NCI-H82 (cell line): ENCODE data around the gene C5.

Experiments used
- DNase-seq: peaks from one replicate; lab custom pipeline; 2025; lab: John Stamatoyannopoulos, UW

The C5 gene

DNA sequence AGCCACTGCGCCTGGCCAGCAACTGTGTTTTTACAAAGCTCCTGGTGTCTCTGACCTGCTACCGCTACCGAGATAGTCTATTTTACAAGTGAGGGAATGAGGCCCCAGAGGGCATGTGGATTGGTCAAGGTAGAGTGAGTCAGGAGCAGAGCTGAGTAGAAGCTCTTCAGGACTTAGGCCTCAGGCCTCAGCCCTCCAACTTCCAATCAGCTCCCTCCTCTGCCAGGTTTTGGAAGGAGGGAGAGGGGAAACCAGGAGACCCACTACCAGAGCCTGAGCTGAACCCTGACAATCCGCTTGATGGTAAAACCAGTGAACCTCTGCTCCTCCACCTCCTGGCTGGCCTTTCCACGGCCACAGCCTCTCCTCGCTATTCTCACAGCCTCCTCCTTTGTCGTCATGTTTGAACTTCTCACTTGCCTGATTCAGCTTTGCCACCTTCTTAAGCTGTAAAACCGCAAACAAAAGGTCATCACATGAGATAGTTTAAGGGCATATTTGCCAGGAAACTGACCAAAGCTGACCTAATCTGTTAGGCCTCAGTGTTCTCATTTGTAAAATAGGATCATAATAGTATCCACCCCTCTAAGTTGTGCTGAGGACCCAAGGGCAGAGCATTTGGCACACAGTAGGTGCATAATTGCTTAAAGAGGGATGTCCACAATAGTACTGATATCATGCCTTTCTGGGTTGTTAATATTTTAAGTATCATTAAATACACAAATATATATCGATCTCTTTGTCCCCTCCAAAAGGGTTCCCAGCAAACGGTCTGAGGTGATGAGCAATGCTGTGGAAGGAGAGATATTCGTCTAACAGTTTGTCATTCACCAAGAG lies 125.2 kb downstream of the C5 start:
- DNase-seq, result peak; percentile 18

DNA sequence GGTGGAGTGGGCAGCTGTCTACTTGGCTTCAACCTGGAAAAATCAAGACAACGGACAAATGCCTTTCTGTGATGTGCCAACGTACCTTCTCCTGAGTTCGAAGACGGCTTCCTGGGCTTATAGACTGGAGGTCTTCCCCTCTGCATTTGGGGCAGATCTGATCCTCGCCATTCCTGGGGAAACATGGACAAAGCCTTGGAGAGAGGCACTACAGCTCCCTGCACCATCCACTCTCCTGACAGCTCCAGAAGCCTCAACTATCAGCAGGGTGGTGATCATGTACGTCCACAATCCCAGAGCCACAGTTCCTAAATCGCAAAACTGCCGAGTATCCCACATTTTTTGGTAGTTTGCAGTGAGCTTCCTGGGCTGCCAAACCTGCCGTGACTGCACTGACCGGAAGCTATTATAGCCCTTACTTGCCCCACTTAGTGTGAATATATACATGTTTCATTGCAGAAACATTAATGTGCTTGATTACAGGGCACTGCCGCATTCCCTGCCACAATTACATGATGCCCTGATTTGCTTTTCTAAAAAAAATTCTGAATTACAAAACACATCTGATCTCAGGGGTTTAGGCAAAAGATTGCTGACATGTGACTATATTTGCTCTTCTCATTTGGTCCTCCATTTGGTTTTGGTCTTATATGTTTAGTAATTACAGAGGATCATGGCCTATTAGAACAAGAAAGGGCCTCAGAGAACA lies 126.3 kb downstream of the C5 start:
- DNase-seq, result peak; percentile 48

DNA sequence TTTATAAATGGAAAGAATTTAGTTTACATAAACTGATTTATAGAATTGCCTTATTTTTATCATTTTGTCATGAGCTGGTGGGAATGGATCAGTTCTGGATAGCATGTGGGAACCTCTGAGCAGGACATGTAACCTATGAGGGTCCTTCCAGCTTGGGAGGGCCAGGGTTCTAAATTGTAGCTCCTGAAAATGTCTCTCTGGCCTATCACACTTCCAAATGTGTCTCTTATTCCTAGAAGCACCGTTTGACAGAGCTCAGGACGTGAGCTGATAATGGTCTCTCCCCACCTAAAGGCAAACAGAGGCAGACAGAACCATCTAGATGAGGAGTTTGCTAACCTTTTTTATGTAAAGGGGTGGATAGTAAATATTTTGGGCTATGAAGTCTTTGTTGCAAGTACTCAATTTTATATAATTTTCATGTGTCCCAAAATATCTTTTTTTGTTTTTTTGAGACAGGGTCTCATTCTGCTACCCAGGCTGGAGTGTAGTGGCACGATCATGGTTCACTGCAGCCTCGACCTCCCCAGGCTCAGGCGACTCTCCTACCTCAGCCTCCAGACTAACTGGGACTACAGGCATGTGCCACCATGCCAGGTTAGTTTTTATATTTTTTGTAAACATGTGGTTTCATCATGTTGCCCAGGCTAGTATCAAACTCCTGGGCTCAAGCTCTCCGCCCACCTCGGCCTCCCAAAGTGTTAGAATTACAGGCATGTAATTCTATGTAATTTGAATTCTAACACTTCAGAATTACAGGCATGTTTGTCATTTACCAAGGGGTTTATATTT lies 127.5 kb downstream of the C5 start:
- no peak for DNase-seq

DNA sequence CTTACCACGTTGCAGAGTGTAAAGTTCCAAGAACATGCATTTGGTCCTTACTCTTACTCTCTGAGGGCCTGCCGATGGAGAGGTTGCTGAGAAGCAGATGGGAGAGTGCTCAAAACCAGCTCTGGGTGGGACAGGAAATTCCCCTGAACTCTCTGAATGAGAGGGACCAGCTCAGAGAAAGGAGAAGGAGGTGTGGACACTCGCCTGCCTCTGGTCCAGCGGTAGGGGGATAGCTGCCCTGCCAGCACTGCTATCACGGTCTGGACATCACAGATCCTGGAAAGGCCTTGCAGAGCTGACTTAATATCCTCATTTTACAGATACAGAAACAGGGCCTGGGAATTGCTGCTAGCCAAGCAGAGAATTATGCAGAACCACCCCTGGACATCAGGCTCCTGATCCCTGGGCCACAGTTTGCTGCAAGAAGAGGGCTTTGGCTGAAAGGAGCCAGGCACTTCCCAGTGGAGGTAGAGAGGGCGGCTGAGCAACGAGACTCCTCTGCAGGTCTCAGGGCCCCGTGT lies 128.4 kb downstream of the C5 start:
- DNase-seq, result peak; percentile 70

DNA sequence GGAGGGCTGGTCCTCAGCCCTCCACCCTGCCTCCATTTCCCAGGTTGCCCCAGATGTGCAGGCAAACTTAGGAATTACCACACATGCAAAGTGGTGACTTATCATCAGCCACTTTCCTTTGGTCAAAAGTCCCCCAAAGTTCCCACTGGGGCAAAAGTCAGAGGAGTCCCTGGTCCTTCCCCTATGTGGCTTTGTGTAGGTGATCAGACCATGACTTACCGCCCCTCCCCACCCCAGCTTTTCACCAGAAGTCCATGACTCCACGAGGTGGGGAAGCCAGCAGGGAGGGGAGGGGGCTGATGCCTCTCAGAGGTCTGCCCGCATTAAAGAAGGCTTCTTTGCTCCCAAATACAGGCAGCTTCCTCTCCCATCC lies 129.3 kb downstream of the C5 start:
- peak; percentile 95 for DNase-seq

DNA sequence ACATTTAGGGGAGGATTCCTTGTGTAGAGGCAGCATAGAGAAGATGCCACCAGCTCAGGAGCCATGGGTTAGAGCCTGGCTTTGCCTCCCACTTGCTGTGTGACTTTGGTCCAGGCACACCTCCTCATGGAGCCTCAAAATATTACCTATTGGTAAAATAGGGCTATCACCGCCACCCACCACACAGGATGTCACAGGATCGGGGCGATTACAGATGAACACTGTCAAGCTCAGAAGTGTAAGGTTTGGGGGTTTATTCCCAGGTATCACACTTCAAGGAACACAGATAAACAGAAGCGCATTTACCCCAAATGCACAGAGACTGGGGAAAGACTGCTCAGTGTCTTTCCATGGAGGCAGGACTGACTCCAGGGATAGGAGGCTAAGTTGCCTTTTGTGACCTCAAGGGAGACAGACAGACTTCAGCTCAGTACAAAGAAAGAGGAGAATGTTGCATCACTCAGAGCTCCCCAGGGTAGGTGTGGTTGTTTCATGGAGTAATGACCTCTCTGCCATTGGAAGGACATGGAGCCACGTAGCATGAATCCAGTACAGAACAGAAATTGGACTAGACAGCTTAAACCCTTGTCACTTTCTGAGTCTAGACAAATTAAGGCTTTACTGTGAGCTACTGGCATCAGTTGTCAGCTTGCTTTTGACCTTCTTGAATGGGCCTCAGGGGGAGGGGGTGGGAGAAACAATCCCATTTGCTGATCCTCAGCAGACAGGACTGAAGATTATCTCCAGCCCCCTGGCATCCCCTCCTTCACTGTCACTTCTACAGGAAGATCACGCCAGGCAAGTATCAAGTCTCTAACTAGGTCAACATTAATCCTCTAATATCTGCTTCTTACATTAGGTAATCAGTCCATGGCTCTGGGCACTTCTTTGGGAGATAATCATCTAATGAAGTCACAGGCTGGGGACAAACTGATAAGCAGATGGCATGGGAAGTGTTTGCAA lies 130.0 kb downstream of the C5 start:
- DNase-seq, result peak; percentile 99

DNA sequence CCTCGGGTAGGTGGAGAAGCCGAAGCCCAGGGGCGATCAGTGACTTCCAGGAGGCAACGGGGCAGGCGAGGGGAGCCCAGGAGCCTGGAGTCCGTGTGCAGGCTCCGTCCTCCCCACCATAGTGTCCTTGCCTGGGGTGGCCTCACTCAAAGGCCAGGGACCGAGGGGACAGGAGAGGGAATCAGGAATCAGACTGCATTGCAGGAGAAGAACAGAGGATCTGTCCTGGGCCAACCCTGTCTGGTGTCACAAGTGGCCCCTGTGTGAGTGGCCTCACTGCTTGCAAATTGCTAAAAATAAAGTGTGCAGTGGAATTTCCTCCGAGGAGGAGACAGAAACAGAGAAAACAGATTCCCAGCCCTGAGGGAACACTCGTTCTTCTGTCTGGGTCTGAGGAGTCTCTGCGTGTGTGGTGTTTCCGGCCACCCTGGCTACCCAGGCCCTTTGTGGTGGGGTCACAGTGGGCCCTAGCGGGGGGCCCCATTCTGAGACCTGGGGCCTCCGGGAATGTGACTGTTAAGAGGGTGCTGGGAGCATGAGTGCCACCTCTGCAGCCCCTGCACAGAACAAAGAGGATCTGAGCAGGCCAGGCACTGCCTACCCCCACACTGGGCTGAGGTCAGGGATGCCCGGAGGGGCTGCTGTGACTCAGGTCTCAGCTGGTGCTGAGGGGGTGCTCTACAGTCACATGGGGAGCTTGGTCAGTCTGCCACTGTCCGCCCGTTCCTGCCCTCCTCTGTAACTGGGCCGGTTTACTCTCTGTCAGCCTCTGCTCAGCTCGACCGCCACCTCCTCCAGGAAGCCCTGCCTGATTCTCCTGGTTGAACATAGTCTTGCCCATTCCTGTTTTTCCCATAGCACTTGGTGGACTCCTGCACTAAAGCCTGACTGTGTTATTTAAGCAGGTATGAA lies 130.9 kb downstream of the C5 start:
- peak; percentile 22 for DNase-seq

DNA sequence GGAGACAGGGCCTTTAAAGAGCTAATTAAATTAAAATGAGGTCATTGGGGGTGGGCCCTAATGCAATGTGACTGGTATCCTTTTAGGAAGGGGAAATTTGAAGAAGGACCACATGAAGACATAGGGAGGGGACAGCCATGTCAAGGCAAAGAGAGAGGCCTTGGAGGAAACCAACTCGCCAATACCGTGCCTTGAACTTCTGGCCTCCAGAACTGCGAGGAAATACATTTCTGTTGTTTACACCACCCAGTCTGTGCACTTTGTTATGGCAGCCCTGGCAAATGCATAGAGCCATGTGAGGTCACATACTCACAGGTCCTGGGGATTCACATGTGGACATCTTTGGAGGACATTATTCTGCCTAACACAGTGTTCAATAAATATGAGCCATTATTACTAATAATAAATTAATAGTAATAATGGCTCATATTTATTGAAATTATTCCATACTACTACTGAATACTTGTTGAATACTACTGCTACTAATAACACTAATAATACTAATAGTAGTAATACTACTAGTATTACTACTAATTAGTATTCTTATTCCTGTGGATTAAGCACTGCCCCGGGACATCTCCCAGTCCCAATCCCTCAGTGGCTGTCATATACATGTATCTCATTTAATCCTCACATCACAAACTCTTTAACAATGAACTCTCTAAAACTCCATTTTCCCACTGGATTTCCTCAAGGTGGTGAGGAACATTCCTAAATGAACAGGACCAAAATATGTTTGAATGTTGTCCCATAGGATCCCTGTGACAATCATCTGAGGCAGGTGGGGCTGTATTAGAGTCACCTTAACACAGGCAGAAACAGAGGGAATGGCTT lies 131.9 kb downstream of the C5 start:
- DNase-seq, result peak; percentile 57

DNA sequence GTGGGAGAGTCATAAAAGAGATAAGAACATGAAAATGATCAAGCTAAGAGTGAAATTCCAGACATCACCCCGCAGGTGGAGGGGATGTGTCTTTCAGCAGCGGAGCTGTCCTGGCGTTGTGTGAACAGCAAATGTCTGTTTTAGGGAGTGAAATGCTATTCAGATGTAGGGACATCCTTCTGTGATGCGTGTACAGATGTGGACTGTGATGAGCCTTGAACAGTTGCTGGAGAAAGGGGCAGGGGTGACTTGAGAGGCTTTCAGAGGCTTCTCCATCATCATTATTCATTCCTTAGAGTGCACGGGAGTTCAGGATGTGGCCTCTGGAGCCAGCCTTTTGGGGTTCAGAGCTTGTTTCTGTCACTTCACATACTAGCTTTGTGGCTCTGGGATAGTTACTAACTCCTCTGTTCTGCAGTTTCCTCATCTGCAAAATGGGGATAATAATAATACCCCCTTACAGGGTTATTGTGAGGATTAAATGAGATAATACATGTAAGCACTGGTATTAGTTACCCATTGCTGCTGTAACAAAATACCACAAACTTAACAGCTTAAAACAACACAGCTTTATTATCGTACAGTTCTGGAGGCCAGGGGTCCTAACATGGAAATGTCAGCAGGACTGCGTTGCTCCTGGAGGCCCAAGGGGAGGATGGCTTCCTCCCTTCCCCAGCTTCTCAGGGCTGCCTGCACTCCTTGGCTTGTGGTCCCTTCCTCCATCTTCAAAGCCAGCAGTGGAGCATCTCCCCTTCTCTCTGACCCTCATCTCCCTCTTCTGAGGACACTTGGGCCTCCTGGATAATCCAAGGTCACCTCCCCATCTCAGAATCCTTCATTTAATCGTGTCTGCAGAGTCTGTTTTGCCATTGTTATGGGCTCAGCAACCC lies 132.8 kb downstream of the C5 start:
- no peak for DNase-seq

DNA sequence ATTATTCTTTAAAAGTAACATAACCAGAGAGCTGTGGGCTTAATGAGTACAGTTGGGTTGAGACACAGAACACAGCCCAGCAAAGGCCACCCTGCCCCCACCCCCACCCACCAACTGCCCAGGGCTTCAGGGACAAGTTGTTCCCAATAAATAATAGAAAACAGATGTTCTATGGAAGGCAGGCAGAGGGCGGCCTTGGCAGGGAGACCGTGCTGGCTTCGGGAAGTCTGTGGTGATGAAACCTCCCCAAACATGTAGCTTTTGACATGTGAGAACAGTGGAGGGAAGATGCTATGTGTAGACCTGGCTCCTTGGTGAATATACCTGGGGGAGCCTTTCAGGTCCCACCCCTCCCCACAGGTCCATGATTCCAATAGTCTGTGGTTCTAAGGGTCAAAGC lies 133.5 kb downstream of the C5 start:
- peak; percentile 73 for DNase-seq

DNA sequence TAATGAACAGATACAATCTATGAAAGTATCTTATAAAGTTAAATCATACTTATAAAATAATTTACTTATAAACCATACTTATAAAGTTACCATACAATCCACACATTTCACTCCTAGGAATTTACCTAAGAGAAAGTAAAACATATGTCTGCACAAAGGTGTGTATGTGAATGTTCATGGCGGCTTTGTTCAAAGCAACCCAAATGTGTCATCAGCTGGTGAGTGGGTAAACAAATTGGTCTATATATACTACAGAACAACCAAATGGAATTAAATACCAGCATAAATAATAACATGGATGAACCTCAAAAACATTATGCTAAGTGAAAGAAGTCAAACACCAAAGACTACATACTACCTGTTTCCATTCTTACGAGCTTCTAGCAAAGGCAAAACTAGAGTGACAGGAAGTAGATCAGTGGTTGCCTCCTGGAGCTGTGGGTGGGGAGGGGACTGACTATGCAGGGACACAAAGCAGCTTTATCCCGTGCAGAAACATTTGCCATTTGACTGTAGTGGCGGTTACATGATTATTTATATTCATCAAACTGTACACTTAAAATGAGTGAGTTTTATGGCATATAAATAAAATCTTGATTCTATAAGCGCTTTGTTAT lies 134.1 kb downstream of the C5 start:
- DNase-seq, result peak; percentile 46

DNA sequence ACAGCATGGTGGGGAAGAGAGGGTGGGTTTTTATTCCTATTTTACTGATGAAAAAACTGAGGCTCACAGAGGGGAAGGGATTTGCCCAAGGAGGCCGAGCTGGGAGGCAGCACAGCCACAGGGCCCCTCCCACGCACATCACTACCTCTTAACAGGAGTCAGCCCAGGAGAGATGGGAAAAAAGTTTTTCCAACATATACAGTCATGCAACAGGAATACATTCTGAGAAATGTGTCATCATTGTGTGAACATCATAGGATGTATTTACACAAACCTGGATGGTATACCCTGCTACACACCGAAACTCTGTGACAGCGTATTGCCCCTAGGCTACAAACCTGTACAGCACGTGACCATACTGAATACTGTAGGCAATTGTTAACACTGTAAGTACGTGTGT lies 135.1 kb downstream of the C5 start:
- DNase-seq, result no peak

DNA sequence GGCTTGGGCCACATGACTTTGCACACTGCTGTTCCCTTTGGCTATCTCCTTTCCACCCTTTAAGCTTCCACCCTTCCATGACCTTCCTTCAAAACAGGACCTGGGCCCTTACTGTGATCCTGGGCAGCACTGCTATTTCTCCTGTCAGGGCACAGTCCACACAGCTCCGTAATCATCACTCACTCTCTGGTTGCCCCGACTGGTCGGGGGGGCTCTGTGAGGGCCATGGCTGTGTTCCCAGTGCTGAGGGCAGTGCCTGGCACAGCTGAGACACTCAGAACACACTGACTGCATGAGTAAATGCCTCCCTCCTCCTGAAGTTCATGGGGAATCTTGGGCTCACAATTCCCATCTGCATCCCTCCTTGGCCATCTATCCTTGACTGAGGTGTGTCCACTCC lies 135.7 kb downstream of the C5 start:
- DNase-seq, result no peak

DNA sequence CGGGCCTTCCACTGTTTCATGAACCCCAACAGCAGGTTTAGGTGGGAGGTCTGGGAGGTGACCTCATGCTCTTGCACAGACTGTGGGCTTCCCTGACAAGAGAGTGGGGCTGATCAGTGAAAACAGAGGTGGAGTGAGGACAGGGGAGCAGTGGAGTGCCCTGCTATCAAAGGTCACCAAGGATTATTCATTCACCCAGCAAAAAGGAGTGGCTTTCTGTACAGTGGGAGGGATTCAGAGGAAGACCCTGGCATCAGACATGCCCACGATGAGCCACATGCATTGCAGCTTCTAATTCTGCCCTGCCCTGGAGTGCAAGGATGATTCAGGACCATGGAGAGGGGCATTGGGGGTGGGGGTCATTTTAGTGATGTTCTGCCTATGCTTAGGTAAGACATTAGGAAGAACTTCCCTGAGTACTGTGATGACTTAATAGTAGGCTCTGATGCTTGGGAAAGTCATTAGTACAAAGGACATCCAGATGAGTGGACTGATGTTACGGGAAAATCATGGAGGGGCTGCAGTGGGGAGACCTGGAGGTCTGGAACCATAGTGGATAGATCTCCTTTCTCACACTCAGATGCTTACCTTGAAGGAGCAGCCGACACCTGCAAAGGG lies 136.3 kb downstream of the C5 start:
- DNase-seq, result no peak

DNA sequence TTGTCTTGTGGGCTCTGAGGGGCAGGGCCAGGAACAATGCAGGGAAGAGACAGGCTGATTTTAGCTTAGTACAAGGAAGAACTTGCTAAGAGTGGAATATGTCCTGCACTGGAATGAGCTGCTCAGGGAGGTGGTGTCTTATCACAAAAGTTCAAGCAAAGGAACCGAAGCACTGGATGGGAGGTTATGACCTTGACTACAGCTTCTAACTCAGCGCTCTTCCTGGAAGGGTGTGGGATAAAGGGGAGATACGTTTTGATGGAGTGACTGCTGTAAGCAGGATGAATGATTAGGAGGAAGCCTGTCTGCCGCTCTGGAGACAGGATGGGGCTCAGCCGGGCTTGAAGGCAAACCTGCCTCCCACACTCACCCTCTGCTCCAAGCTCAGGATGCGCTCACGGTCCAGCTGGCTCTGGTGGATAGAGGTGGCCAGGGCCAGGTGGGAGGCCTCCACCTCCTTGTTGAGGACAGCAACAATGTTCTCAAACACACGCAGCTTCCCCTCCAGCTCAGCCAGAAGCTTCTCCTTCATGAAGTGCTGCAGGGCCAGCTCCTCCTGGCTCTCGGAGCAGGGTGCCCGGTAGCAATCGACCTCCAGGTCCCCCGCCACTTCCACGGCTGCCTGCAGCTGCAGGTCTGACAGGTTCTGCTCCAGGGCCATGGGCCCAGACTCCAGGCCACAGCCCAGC lies 137.0 kb downstream of the C5 start:
- DNase-seq, result no peak

DNA sequence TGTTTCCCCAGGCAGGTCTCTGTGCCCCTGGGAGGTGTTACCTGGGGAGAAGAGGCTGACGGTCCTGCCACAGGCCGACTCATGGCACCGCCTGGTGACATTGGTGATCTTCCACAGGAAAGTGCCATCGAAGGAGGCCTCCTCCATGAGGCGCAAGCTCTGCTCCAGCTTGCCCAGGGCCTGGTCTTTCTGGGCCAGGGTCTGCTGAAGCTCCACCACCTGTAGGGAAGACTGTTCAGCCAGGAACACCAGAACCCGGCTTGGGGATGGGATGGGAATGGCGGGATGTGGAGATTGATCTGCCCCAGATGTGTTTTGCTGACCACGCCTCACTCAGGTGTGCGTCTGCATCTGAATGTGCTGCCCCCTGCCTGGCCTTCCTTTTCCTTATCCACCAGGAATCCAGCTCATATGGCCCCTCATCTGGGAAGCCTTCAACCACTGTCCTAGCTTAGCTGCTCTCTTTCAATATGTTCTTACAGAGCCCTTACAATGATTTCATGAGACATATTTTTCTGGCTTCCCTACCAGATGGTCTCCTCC lies 138.7 kb downstream of the C5 start:
- no peak for DNase-seq

DNA sequence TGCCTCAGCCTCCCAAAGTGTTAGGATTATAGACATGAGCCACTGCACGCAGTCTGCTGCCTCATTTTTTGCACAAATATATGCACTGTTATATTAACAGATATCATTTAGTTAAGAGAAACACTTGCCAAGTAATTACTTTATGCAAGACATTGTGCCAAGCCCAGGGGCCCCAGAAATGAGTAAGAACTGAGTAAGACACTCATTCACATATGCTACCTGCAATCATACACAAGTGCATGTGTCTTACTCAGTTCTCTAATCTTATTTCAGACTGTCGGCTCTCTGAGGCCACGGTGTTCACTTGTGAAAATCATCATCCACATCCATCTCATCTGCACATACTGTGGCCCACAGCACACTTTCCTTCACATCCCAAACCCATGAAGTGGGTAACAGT lies 139.4 kb downstream of the C5 start:
- no peak for DNase-seq
